GM18951 (cell line): ENCODE data around the gene POLN.

ENCODE experiments used
- POLR2A ChIP-seq: IDR thresholded peaks from 4 replicates; pipeline ENCODE4 v1.6.1; 2011; ENCODE audit warnings: mild to moderate bottlenecking; ENCODE audit not compliant: insufficient read length, insufficient read depth; ENCODE audit errors: extremely low read depth
- in situ Hi-C: fragments of 300-500 bp; cut with MboI; formaldehyde crosslinking; loops from one replicate; pipeline ENCODE4 v1.12.0; 2022; ENCODE audit warnings: low sequenced_read_pairs, mixed read lengths, inconsistent platforms; ENCODE audit not compliant: unreplicated experiment

The POLN gene

GRCh38 chr4:2241410-2242353, at the start of gene POLN, which contains the start of gene HAUS3:
TSS of gene POLN (minus strand) at chr4:2242121. CDS start at chr4:2229231, 12,890 bp downstream.
TSS of gene HAUS3 (minus strand) at chr4:2242121. CDS start at chr4:2240946, 1,175 bp downstream.
- in situ Hi-C loops: no loop called here
- TF ChIP-seq POLR2A: peak; percentile 88

GRCh38 chr4:2290974-2291704, 49.2 kb upstream of the POLN start:
- in situ Hi-C loops: no loop called here
- no peak for TF ChIP-seq POLR2A

DNA sequence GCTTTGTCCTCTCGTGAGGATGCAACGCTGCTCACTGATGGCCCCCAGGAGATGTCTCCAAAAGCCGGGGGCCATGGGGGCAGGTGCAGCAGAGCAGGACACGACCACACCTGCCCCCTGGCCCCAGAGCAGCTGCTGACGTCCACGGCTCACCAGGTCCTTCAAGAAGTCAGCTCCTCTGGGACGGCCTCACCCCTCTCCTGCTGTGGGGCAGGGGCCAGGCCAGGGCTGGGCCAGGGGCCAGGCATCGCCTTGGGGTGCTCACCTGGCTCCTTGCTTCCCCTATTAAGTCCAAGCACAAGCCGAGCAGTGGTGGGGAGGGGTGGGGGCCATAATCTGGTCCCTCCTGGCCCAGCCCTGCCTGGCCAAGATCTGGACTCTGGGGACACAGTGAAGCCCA, 48.6 kb upstream of the POLN start:
- in situ Hi-C loops: no loop called here
- no peak for TF ChIP-seq POLR2A

DNA sequence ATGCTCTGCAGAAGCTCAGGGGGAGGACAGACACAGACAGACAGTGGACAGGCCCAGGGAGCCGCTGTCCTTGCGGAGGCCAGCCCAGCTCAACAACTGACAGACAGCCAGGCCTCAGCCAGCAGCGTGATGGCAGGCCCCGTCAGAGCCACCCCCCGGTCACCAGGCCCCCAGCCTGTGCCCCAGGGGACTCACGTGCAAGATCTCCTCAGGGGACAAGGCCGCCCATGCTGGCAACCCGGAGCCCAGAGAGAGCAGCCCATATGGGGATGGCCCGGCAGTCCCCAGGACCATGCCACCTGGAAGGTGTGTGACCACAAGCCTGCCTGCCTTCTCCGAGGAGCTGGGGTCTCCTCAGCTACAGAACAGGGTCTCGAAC, 48.0 kb upstream of the POLN start:
- TF ChIP-seq POLR2A: no peak
- in situ Hi-C loops: no loop called here

DNA sequence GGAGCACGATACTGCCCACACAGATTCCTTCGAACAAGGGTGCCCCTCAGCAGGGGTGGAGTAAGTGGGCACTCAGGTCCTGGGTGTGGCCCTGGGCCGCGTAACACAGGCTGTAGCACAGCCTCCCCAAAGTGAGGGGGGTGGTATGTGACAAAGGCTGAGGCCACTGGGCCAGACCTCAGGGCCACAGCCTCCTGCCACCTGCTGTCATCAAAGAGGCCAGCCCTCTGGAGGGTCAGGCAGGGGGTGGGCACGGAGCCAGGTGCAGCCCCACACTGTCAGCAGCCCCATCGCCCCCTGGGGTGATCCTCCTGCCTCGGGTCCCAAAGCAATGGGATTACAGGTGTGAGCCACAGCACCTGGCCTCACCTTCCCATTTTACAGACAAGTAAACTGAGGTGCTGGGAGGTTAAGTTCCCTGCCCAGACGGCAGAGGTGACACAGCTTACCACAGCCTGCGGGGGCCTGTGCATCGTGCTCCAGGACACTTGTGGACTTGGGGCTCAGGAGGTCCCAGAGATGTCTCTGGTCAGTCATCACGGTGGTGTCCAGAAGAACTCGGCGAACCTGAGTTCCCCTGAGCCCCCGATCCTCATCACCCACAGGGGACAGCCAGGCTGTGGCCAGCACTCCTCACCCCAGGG, 47.5 kb upstream of the POLN start:
- in situ Hi-C loops: no loop called here

GRCh38 chr4:2288051-2288541, 46.2 kb upstream of the POLN start:
- TF ChIP-seq POLR2A: no peak
- in situ Hi-C loops: no loop called here

More for the DNA sequence above, 47.5 kb upstream of the POLN start:
- no peak for TF ChIP-seq POLR2A

GRCh38 chr4:2287594-2287915, 45.6 kb upstream of the POLN start:
- in situ Hi-C loops: no loop called here
- no peak for TF ChIP-seq POLR2A

GRCh38 chr4:2286904-2287593, 45.1 kb upstream of the POLN start:
- in situ Hi-C loops: no loop called here

GRCh38 chr4:2285613-2286381, 43.9 kb upstream of the POLN start:
- TF ChIP-seq POLR2A: no peak
- in situ Hi-C loops: no loop called here

More at GRCh38 chr4:2286904-2287593, 45.1 kb upstream of the POLN start:
- no peak for TF ChIP-seq POLR2A

DNA sequence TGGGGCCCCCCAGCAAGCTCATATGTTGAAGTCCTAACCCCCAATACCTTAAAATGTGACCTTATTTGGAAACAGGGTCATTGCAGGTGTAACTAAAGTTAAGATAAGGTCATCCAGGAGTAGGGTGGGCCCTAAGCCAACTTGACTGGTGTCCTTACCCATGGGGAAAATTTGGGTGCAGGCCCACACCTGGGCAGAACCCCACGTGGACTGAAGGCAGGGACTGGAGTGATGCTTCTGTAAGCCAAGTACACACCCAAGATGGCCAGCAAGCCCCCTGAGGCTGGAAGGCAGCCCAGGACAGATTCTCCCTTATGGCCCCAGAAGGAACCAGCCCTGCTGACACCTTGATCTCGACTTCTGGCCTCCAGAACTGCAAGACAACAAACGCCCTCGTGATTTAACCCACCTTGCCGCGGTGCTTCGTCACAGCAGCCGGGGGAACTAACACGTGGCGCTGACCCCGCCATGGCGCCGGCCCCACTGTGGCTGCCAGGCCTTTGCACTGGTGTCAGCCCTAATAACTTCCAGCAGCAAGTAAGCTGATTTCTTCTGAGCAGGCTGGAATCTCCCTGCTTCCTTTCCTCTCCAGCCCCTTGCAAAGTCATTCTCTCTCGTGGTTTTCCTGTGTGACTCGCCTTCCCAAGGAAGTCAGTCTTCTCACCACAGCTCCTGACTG, 43.2 kb upstream of the POLN start:
- in situ Hi-C loops: no loop called here
- no peak for TF ChIP-seq POLR2A

- in situ Hi-C loops: no loop called here
- TF ChIP-seq POLR2A: no peak
These were observed 42.4 kb upstream of the POLN start for GRCh38 chr4:2284161-2284933.
